NCI-H1092 treated with DMSO at 0.1 percent for 48 hours (cell line): ENCODE data around the gene AKAP10.
"Not testable (repeated sequence)": the region's sequence is repeated elsewhere in the genome, so short reads cannot be mapped to it uniquely, and the experiment has no call there.

Experiments
- DNase-seq: peaks from one replicate; lab custom pipeline; 2025; lab: John Stamatoyannopoulos, UW

AKAP10 gene

DNA sequence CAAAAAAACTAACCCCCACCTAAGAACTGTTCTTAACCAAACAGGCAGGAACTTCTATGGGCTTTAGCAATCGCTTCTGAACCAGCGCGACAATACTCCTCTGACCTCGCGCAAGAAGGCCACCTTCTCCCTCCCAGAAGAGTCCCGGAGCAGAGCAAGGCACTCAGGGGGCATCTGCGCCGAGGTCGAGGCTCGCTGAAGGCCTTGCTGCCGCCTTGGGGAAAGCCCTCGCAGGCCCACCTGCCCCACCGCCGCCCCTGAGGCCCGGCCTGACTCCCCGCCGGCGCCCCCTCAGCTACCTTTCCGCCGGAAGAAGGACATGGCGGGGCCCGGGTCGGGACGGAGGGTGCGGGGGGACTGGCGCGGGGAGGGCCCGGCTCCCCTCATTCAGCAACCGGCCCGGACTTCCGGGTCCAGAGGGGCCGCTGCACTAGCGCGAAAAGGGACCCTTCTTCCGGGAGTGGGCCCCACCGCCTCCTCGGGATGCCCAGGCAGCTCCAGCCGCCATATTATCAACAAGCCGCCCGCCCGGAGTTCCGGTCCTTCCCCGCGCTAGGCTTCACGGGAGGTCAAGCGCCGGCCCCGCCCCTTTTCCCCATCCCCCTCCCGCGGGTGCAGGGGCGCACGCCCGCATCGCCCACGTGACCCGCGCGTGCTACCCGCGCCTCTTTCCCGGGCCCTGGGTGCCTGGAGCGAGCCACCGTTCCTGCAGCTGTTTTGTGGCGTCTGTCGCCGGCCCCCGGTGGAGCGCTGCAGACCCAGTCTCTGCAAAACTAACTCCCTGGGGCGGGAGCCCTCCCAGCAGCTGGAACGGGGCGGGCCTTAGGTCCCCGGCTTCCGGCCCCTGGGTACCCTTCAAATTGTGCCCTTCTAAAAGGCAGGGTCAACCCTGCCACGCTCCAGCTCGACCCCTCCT is at the start of gene AKAP10:
AKAP10 (minus strand) TSS at position 536 of the 916 bp plus-strand sequence; CDS start at position 387, 149 bp downstream.
- peak; percentile 79 for DNase-seq

DNA sequence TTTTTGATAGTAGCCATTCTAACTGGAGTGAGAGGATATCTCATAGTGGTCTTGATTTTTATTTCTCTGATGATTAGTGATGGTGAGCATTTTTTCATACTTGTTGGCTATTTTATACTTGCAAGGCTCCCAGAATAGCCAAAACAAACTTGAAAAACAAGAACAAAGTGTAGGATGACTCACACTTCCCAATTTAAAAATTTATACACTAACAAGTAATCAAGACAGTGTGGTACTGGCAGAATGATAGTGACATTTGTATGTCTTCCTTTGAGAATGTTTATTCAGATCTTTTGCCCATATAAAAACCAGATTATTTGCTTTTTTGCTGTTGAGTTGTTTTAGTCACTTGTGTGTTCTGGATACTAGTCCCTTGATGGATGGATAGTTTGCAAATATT is 49.3 kb upstream of the AKAP10 start:
- no peak for DNase-seq

DNA sequence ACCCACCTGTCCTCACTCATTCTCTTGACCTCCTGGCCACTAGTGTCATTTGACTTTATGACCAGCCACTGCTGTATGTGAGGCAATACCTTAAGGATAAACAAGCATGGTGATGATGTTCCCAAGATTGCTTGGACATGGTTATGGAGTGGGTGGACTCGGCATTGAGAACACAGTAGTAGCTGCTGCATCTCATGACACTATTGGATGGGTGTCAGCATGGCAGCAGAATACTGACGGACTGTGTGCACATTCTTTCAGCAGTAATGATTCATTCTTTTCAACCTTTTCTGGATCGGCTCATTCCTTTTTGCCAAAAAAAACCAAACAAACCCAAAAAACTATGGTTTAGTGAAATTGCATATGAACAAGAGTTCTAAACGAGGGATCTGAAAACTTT is 45.1 kb upstream of the AKAP10 start:
- no peak for DNase-seq

DNA sequence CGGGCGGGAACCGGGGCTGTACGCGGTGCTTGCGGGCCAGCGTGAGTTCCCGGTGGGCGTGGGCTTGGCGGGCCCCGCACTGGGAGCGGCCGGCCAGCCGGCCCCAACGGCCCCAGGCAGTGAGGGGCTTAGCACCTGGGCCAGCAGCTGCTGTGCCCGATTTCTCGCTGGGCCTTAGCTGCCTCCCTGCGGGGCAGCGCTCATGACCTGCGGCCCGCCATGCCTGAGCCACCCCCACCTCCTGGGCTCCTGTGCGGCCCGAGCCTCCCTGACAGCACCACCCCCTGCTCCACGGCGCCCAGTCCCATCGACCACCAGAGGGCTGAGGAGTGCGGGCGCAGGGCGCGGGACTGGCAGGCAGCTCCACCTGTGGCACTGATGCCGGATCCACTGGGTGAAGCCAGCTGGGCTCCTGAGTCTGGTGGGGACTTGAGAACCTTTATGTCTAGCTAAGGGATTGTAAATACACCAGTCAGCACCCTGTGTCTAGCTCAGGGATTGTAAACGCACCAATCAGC is 38.9 kb upstream of the AKAP10 start:
- DNase-seq: not testable (repeated sequence)

DNA sequence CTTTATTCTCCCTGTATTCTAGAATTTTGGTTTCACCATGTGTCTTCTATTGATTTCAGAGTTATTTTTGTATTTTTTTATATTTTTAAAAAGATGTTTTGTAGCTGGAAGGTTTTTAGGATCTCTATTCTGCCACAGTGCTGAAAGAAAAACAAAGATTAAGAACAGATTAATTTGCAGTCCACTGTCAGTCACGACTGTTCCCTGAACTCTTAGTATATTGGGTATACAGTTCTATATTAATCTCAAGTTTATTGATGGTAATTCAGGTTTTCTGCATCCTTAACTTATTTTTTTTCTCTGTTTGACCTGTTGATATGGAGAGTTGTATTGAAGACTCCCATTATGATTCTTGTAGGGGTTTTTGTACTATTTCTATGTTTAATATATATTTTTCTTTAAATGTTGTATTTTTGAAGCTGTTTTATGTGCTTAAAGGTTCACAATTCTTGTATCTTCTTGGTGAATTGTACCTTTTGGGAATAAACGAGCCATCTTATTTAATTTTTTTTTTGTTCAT is 34.4 kb upstream of the AKAP10 start:
- DNase-seq: no peak

DNA sequence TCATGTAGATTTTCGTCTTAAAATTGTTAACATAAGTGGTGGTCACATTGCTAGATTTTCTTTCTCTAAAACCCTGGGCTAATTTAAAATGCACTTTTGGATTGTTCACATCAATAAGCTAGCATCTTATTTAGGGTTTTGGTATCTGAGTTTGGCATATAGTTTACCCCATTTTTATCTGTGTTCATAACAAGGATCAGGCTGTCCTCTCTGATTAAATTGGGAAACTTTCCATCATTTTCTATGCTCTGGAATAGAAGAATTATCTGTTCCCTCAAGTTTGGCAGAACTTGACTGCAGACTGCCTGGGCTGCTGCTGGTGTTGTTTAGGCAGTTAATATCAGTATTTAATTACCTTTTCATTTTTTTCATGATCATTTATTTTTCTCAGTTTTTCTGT is 33.3 kb upstream of the AKAP10 start:
- DNase-seq: no peak

- DNase-seq: peak; percentile 56
Observed at GRCh38 chr17:20010099-20010863, 32.7 kb upstream of the AKAP10 start.

DNA sequence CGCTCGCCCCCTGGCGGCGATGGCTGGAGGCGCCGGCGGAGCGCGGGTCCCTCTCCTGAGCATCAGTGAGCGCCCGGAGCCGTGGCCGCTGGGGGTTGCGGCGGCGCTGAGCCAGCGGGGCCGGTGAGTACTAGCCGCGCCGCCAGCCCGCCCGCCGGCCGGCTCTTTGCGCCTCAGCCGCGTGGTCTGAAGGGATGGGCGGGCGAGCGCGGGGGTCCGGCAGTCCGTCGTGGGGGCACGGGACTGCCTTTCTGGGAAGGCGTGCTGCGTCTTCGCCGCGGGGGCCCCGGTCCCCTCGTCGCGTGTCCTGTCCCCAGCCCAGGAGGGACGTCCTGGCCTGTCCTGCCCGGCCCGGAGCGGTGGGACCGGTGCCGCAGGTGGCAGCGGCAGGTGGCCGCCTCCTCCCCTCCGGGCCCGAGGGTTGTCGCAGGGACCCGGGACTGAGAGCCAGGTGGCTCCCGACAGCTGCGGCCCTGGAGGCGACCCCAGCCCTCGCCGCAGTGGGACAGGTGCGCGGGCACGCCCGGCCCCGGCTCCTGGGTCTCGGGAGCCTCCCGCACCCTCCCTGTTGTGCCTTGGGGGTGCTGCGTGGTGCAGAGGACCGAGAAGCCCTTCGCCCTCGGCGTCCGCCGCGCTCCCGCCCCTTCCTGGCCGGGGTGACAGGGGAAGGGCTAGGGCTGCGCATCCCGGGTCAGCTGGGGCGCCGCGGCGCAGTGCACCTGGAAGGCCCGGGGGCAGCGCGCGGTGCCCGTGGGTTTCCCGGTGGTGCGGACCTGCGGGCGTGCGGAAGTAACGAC is 31.9 kb upstream of the AKAP10 start, which contains the start of gene SPECC1:
SPECC1 (plus strand) TSS at position 58 of the 797 bp plus-strand sequence. CDS start 87,293 bp downstream, outside the sequence.
- DNase-seq: peak; percentile 65

DNA sequence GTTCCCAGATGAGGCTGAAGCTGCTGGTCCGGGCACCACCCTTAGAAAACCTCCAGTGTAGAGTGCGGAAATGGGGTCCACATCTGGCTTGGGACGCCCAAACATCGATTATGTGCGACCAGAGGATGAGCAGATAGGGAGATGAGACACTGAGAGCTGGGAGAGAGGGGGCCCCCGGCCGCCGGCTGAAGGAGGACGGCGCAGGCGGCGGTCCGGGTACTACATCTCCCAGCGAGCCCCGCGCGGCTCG is 31.3 kb upstream of the AKAP10 start:
- no peak for DNase-seq

DNA sequence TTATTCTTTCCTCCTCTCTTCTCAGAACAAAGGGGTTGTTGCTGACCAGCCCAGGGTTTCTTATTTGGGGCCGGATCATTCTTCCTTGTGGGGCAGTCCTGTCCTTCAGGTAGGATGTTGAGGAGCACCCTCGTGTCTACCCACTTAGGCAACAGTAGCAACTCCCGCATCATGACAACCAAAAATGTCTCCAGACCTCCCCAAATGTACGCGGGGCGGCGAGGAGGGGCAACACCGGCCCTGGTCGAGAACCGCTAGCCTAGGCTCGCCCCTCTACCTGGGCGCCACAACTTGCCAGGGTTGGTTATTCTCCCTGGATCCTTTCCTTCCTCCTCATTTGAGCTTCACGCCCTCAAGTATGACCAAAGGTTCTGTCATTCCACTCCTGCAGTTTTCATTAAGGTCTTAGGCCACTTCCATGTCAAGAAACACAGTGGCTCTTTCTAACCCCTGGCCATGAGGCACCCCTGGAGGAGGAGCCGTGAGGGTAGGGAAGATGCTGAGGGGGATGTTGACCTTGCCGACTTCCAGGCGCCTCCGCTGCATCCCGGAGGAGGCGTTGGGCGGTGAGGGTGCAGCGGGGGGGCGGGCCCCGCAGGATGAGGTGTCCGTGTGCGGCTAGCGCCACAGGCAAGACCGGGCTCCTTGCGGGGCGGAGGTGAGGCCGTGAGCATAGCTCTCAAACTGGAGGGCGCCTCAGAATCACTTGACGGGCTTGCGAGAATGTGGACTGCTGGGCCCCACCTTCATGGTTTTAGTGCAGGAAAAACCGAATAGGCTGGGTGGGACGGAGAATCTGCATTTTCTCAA is 30.8 kb upstream of the AKAP10 start:
- no peak for DNase-seq

GRCh38 chr17:19996502-19996901 is 18.9 kb upstream of the AKAP10 start:
- no peak for DNase-seq

GRCh38 chr17:19996086-19996485 is 18.5 kb upstream of the AKAP10 start:
- no peak for DNase-seq

GRCh38 chr17:19992803-19993713 is 15.4 kb upstream of the AKAP10 start:
- DNase-seq: peak; percentile 85

DNA sequence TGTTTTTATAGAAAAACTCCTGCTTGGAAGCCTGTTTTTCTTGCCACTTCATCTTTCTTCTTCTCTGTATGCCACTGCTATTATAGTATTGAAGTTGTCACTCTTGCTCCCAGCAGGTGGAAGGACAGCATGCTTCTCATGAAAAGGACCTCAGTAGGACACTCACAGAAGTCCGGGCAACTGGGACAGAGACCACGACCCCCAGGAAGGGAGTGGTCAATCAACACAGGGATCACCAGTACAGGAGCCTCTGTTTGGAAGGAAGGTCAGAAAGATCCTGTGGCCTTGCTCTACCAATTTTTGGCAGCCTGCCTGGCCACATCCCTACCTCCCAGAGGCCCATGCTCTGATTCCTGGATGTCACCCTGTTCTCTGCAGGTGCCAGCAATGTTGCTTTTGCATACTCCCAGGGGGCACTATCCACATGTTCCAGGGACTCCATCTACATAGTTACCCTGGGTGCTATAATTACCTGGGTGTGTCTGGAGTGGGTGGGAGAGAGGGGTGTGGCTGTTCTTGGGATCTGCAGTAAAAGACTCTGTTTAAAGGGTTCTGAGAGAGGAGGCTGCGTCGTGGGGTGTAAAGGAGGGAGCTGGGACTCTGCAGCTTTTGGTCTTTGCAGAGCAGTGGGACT is 13.7 kb upstream of the AKAP10 start:
- no peak for DNase-seq

DNA sequence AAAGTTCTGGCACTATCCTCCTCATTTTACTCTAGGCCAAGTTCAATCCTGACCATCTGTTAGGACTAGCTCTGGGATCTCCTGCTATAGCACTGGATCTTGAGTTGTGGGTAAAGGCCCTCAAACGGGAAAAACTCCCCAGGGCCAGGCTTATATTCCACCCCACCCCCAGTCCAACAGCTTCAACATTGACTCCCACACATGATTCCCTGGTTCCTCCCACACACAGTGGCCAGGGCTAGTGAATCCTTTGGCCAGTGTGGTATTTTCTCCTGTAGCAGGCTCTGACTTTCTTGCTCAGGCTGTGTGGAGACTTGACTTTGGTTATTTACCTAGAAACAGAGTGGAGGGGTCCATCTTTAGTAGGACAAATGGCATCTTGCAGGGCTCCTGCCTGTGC is 10.3 kb upstream of the AKAP10 start:
- no peak for DNase-seq

DNA sequence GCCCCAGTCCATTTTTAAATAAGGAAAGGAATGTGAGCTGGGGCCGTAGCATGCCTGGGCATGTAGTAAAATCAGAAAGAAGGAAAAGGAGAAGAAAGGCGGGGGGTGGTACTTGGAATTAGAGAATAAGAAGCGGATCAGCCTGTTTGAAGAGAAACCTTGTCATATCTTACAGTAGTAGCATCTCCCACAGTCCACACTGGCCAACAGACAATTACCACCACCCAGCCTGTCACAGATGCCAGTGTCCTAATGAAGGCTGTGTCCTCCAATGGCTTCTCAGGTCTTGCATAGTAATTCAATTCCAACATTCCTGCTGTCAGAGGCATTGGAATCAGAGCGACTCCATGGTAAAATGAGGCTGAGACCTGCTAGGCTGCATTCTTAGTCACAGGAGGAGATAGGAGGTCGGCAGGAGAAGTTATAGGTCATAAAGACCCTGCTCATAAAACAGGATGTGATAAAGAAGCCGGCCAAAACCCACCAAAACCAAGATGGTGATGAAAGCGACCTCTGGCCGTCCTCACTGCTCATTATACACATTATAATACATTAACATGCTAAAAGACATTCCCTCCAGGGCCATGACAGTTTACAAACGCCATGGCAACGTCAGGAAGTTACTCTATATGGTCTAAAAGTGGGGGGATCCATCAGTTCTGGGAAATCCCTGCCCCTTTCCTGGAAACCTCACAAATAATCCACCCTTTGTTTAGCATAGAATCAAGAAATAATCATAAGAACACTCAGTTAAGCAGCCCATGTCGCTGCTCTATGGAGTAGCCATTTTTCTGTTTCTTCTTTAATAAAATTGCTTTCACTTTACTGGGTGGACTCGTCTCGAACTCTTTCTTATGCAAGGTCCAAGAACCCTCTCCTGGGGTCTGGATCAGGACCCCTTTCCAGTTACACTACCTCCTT is 9.6 kb upstream of the AKAP10 start:
- no peak for DNase-seq

- DNase-seq: no peak
Observed at GRCh38 chr17:19979917-19980770, 2.5 kb upstream of the AKAP10 start.
